DMS 273 treated with DMSO at 0.1 percent for 48 hours (cell line): ENCODE data around the gene GLMN.

ENCODE experiments used
- DNase-seq: peaks from one replicate; lab custom pipeline; 2025; lab: John Stamatoyannopoulos, UW

GLMN gene, protein sequence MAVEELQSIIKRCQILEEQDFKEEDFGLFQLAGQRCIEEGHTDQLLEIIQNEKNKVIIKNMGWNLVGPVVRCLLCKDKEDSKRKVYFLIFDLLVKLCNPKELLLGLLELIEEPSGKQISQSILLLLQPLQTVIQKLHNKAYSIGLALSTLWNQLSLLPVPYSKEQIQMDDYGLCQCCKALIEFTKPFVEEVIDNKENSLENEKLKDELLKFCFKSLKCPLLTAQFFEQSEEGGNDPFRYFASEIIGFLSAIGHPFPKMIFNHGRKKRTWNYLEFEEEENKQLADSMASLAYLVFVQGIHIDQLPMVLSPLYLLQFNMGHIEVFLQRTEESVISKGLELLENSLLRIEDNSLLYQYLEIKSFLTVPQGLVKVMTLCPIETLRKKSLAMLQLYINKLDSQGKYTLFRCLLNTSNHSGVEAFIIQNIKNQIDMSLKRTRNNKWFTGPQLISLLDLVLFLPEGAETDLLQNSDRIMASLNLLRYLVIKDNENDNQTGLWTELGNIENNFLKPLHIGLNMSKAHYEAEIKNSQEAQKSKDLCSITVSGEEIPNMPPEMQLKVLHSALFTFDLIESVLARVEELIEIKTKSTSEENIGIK

DNA sequence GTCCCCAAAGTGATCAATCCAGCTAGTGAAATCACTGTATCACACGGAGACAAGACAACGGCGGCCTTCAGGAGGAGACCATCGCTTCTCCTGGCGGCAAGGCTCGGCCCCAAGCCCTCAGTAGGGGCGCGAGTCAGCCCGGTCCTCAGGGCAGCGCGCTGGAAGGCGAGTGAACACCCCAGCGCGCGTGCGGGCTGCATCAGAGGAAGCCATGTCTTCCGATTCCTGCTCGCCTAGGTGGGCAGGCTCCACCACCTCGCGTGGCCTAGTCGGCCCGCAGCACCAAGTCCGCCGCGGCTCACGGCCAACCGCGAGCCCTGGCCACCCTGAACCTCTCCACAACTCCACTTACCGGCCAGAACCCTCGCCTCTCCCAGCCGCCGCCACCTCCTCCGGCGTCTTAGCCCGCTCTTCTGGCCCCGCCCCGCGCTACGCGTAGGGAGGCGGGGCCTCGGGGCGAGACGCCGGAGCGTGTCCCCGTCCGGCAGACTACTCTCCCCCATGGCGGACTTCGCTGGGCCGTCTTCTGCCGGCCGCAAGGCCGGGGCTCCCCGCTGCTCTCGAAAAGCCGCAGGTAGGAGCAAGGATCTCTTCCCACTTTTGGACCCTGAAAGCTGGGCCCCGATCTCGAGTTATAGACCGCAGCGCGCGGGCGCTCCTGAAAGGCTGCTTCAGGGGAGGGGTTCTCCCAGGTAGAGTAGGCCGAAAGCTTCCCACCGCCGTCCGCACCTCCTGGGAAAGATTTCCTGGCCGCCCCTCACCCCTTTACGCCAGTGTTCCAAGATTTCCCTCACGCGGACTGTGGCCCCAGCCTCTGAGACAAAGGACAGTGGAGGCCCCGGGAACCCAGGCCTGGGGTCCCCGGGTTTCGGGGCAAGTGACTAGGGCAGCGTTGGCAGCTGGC lies at the start of gene GLMN, which contains the start of gene RPAP2:
Gene GLMN, minus strand, starts transcription at position 415 of the 904 bp plus-strand sequence. CDS start 988 bp downstream, outside the sequence.
Gene RPAP2, plus strand, starts transcription at position 487 of the 904 bp plus-strand sequence. Its CDS starts 15 bp downstream, at position 502.
- DNase-seq = peak; percentile 66

DNA sequence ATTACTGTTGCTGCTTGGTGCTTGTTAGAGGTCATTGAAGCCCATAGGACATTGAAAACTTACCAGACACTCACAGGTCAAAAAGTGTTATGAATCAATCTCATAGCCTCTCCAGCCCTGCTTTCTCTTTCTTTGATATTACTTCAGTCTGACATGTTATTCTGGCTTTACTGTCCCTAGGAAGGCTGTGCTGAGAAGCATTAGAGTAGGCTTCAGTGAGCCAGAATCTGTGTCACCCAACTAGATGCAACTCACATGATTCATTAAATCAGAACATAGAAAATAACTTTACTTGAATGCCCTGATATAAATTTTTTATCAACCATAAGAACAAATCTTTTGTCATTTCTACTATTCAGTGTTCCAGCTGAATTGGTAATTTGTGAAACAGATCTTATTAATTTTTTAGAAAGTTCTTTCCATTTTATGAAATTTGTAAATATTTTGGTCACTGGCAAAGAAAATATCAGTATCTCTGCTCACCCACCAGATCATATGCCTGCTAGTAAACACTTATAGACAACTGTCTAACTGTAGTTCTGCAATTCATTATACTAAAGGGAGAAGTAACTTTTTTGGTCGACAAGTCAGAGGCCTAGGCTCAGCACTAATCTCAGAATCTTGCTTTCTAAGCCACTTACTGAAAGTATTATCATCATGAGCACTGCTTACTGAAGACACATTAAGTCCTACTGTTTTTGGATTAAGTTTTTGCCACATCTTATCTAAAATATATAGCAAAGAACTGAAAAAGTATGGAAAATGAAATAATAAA lies 48.3 kb upstream of the GLMN start:
- no peak for DNase-seq

- no peak for DNase-seq
Measured at GRCh38 chr1:92343061-92343460, 44.3 kb upstream of the GLMN start.

- DNase-seq = no peak
Measured at GRCh38 chr1:92342401-92342800, 43.6 kb upstream of the GLMN start.

GRCh38 chr1:92340154-92340553 lies 41.4 kb upstream of the GLMN start:
- no peak for DNase-seq

DNA sequence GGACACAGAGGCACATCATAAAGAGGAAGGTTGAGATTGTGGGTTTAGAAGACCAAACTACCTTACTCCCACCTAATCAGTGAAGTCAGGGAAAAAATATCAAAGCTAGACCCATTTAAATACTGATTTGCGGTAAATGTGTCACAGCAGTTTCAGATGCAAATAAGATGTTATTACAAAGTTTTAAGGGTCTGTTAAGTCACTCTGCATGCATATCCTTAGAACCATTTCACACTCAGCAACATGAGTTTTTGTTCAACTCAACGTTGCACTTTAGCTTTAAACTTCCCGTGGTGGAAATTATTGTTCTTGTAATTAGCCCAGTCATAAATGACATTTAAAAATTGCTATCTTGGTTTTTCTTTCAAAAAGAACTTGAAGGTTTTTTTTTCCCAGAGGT lies 34.9 kb upstream of the GLMN start:
- DNase-seq = no peak

DNA sequence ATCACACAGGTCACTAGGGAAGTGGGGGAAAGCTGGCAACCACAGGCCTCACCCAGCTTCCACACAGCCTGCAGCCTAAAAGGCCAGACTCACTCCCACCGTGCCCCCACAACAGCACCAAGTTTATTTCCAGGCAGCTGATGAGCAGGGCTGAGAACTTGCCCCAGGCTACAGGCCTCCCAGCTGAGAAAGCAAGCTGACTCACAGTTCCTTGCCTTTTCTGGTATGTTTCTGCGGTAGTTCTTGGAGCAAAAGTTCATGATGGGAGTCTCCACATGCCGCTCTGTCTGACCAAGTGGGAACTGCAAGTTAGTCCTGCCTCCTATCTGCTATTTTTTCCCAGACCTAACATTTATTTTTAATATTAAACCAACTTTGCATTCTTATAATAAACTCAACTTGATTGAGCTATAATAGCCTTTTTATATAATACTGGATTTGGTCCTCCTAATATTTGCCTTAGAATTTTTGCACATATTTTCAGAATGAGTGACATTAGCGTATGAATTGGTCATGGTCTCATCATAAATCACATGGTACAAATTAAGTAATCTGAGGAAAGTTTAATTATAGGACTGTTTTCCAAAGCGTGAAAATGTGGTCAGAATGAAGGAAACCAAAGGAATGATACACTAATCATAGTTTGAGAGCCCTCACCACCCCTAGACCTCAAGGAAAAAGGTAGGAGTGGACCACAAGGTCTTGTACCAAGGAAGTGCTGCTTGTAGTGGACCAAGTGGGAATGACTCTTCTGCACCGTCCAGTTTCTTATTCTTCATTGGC lies 30.8 kb upstream of the GLMN start:
- no peak for DNase-seq

DNA sequence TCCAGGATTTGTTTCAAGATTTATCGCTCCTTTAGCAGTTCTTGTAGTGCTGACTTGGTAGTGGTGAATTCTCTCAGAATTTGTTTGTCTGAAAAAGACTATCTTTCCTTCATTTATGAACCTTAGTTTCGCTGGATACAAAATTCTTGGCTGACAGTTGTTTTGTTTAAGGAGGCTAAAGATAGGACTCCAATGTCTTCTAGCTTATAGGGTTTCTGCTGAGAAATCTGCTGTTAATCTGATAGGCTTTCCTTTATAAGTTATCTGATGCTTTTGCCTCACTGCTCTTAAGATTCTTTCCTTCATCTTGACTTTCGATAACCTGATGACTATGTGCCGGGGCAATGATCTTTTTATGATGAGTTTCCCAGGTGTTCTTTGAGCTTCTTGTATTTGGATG lies 29.0 kb upstream of the GLMN start:
- DNase-seq = no peak

GRCh38 chr1:92326681-92327080 lies 27.9 kb upstream of the GLMN start:
- no peak for DNase-seq

GRCh38 chr1:92324784-92325183 lies 26.0 kb upstream of the GLMN start:
- no peak for DNase-seq

DNA sequence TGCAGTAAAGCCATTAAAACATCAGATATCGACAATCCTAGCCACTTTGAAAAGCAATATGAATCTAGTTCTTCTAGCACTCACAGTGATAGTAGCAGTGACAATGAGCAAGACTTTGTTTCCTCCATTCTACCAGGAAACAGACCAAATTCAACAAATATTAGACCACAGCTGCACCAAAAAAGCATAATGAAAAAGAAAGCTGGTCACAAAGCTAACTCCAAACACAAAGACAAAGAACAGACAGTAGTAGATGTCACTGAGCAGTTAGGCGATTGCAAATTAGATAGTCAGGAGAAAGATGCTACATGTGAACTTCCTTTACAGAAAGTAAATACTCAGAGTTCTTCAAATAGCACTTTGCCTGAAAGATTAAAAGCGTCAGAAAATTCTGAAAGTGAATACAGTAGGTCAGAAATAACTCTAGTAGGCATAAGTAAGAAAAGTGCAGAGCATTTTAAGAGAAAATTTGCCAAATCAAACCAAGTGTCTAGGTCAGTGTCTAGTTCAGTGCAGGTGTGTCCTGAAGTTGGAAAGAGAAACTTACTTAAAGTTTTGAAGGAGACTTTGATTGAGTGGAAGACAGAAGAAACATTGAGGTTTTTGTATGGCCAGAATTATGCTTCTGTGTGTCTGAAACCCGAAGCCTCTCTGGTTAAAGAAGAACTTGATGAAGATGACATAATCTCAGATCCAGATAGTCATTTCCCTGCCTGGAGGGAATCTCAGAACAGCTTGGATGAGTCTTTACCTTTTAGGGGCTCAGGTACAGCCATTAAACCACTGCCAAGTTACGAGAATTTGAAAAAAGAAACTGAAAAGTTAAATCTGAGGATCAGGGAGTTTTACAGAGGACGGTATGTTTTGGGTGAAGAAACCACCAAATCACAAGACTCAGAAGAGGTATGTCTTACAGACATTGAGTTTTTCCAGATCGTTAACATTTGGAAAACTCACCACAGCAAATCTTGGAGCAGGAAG lies 25.0 kb upstream of the GLMN start:
- DNase-seq = no peak

- no peak for DNase-seq
Measured at GRCh38 chr1:92317836-92318493, 19.2 kb upstream of the GLMN start.

DNA sequence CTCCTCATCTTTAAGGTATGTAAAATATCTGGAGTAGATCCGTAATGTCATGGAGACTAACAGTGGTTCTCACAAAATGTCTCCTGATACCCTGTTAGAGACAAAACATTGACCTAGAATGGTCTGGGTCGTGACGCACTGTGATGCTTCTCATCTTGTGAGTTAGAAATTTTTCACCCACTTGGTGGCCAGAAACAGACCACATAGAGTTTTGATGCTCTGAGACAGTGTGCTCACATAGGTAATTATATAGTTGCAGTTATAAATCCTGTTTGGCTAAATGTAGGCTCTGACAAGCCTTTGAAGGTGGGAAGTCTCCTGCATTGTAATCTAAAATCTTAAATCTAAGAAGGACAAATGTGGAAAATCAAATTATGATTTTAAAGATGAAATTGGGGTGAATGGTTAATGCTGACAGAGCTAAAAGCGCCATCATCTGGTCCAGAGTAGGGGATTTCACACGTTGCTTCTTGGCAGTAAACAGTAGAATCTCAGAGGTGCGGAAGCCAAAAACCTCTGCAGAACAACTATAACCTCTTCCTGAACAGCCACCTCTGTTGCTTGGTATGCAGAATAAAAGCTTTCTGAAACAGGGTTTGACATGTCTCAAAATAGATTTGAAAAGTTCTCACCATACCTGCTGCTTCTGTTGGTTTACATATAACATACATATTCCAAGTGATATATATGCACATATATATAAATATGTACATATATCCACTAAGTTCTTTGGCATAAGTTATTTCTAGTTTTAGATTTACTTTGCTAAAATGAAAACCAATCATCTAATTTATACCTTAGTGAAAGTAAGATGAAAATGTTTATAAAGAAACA lies 17.2 kb upstream of the GLMN start:
- no peak for DNase-seq

DNA sequence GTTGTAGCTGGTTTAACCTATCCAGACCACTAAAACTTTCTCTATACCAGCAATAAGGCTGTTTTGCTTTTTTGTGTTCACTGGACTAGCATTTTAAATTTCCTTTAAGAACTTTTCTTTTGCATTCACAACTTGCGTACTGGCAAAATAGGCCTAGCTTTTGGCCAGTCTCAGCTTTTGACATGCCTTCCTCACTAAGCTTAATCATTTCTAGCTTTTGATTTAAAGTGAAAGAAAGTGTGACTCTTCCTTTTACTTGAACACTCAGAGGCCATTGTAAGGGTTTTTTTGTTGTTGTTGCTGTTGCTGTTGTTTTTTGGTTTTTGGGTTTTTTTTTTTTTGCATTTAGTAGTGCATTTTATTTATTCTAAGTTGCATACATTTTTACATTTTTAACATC lies 15.2 kb upstream of the GLMN start:
- no peak for DNase-seq

GRCh38 chr1:92310185-92310597 lies 11.4 kb upstream of the GLMN start:
- DNase-seq = no peak

GRCh38 chr1:92307980-92308379 lies 9.2 kb upstream of the GLMN start:
- no peak for DNase-seq

GRCh38 chr1:92306020-92306419 lies 7.2 kb upstream of the GLMN start:
- DNase-seq = no peak

DNA sequence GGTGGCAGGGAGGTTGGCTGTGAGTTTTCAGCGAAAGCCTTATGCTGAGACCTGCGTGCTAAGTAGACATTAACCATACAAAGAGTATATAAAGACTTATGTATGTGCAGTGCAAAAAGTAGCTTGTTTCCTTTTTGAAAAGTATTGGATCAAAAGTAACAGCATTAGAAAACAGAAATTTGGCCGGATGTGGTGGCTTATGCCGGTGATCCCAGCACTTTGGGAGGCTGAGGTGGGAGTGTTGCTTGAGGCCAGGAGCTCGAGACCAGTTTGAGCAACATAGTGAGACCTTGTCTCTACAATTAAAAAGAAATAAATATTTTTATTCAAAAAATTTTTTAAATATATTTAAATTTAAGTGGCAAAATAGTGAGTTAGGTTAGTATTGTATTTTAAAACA lies 2.2 kb upstream of the GLMN start:
- DNase-seq = no peak
